Endothelial cell of umbilical vein (primary cell): ENCODE measurements around the gene PTPRE. TPM values are rescaled to one million over a fixed set of nuclear protein-coding genes. Genes with fewer than 3 reads are reported as not detected.

Experiments
- BruUV-seq: library from RNA; stranded (reverse); fragments of 400-500 nt; replicated peaks from 2 replicates; lab custom pipeline; 2021; lab: Mats Ljungman, UMichigan
- CTCF ChIA-PET: fragments of 300-600, 350-600 bp; sonication (Branson Sonifier 250); formaldehyde crosslinking; loops from one replicate; lab custom pipeline; 2021; ENCODE audit warnings: antibody characterized with exemption, inconsistent platforms; lab: Charles Lee
- POLR2A ChIA-PET: fragments of 300-600, 350-600 bp; sonication (Branson Sonifier 250); formaldehyde crosslinking; loops from one replicate; lab custom pipeline; 2021; ENCODE audit warnings: antibody characterized with exemption, inconsistent platforms; lab: Charles Lee
- DNase-seq: peaks from one replicate; pipeline ENCODE4 v3.0.0-alpha.2; 2011; ENCODE audit warnings: low read depth, low spot score
- FAIRE-seq: peaks from 2 replicates; lab custom pipeline; 2011; peaks lifted over from hg19 to GRCh38; lab: Jason Lieb, UNC
- H2AFZ ChIP-seq: 2 replicates; pipeline ENCODE4 v1.6.0; 2012; ENCODE audit warnings: low read depth, low read length, control low read depth, inconsistent platforms
- H3K27ac ChIP-seq: 2 replicates; pipeline ENCODE4 v1.5.1; 2011; ENCODE audit warnings: low read depth, mild to moderate bottlenecking, control low read depth, low read length, moderate library complexity; ENCODE audit not compliant: insufficient read depth
- H3K27me3 ChIP-seq, 2 experiments: 2 replicates each; pipeline versions ENCODE4 v1.6.0 to v1.6.1; 2011; ENCODE audit warnings: low read length in 2 of 2, mixed read lengths in 1 of 2; ENCODE audit not compliant: control insufficient read depth in 2 of 2, insufficient read depth in 2 of 2
- H3K36me3 ChIP-seq, 2 experiments: 2 replicates in 1 of 2; 3 replicates in 1 of 2; pipeline ENCODE4 v1.5.1; 2011; ENCODE audit warnings: low read length in 2 of 2, mild to moderate bottlenecking in 1 of 2, moderate library complexity in 1 of 2; ENCODE audit not compliant: control insufficient read depth in 2 of 2, insufficient read depth in 2 of 2; ENCODE audit errors: extremely low read depth in 1 of 2
- H3K4me1 ChIP-seq: 3 replicates; pipeline ENCODE4 v1.5.1; 2011; ENCODE audit warnings: mild to moderate bottlenecking, low read length; ENCODE audit not compliant: control insufficient read depth, insufficient read depth; ENCODE audit errors: extremely low read depth
- H3K4me2 ChIP-seq: 2 replicates; pipeline ENCODE4 v1.6.1; 2011; ENCODE audit warnings: low read length, control low read depth, mixed read lengths; ENCODE audit not compliant: insufficient read depth
- H3K4me3 ChIP-seq, 3 experiments: fragments of 200-600 bp in 1 of 3; sonication (generic), shearing (Covaris generic) in 1 of 3; replicated peaks in 1 of 3; 2 replicates each; pipeline ENCODE4 v1.5.1; 2011 to 2016; ENCODE audit warnings: control low read depth in 3 of 3, low read length in 3 of 3, mild to moderate bottlenecking in 2 of 3, inconsistent platforms in 1 of 3, low read depth in 1 of 3, moderate library complexity in 1 of 3; ENCODE audit not compliant: insufficient read depth in 1 of 3
- H3K79me2 ChIP-seq: 2 replicates; pipeline ENCODE4 v1.6.0; 2012; ENCODE audit warnings: low read length, inconsistent platforms; ENCODE audit not compliant: control insufficient read depth, insufficient read depth
- H3K9ac ChIP-seq: replicated peaks from 2 replicates; pipeline ENCODE3; 2011; ENCODE audit warnings: low read length, control low read depth; ENCODE audit not compliant: insufficient read depth; ENCODE audit errors: extremely low read depth
- H3K9me1 ChIP-seq: replicated peaks from 3 replicates; pipeline ENCODE4 v1.6.0; 2011; ENCODE audit warnings: mild to moderate bottlenecking, low read length; ENCODE audit not compliant: control insufficient read depth, insufficient read depth; ENCODE audit errors: extremely low read depth
- H3K9me3 ChIP-seq: replicated peaks from 2 replicates; pipeline ENCODE4 v1.5.1; 2012; ENCODE audit warnings: low read length, inconsistent platforms; ENCODE audit not compliant: control insufficient read depth, insufficient read depth
- H4K20me1 ChIP-seq: replicated peaks from 2 replicates; pipeline ENCODE3; 2011; ENCODE audit warnings: mild to moderate bottlenecking, low read length; ENCODE audit not compliant: control insufficient read depth, insufficient read depth; ENCODE audit errors: extremely low read depth
- EZH2 ChIP-seq: IDR thresholded peaks from 2 replicates; pipeline ENCODE4 v1.6.1; 2012; ENCODE audit warnings: borderline replicate concordance, low read depth, mild to moderate bottlenecking, moderate library complexity, low read length, inconsistent platforms; ENCODE audit not compliant: severe bottlenecking
- FOS ChIP-seq: IDR thresholded peaks from 2 replicates; pipeline ENCODE4 v1.6.1; 2011; ENCODE audit warnings: mild to moderate bottlenecking, low read length, moderate library complexity, borderline replicate concordance; ENCODE audit not compliant: insufficient read depth
- GATA2 ChIP-seq: IDR thresholded peaks from 2 replicates; pipeline ENCODE4 v1.7.0; 2011; ENCODE audit warnings: low read depth, mild to moderate bottlenecking, moderate library complexity, mixed read lengths, low read length; ENCODE audit not compliant: insufficient read length, insufficient read depth
- JUN ChIP-seq: IDR thresholded peaks from 2 replicates; pipeline ENCODE4 v1.6.1; 2011; ENCODE audit warnings: borderline replicate concordance, low read depth; ENCODE audit not compliant: insufficient read length, insufficient read depth
- MYC ChIP-seq: IDR thresholded peaks from one replicate; pipeline ENCODE4 v1.6.1; 2011; ENCODE audit warnings: mild to moderate bottlenecking, low read depth, low read length
- POLR2A ChIP-seq: IDR thresholded peaks from 2 replicates; pipeline ENCODE4 v1.6.1; 2012; ENCODE audit warnings: low read depth, mild to moderate bottlenecking, control low read depth, low read length
- POLR2AphosphoS5 ChIP-seq: IDR thresholded peaks from 2 replicates; pipeline ENCODE4 v1.6.1; 2012; ENCODE audit warnings: low read depth, mild to moderate bottlenecking, control low read depth, low read length, moderate library complexity; ENCODE audit not compliant: insufficient read depth
- dilution Hi-C: fragments of 300-500 bp; cut with MboI; formaldehyde crosslinking; loops from one replicate; pipeline ENCODE4 v1.15.0; 2019; ENCODE audit warnings: low sequenced_read_pairs; ENCODE audit not compliant: extremely low pct_ligation_motif_present
- intact Hi-C: fragments of 100-400 bp; cut with micrococcal nuclease; formaldehyde crosslinking; loops from one replicate; pipeline ENCODE4 v1.10.0; 2022
- polyA plus RNA-seq, 4 experiments: library from polyadenylated mRNA; depleted of rRNA in 3 of 4; stranded (reverse) in 3 of 4; unstranded in 1 of 4; fragments of >200 nt; gene quantifications; 2 replicates each; pipeline versions ENCODE4 v1.2.1 to v1.2.3, GENCODE V29; 2011 to 2012; ENCODE audit warnings: missing spikeins in 1 of 4
- total RNA-seq: library from RNA; stranded (reverse); gene quantifications from 2 replicates; pipeline ENCODE4 v1.2.3, GENCODE V29; 2021
- TF ChIP-seq, protein P1 (sequence below): IDR thresholded peaks from 2 replicates; pipeline ENCODE4 v1.6.1; 2011; ENCODE audit not compliant: insufficient read depth, insufficient read length
- TF ChIP-seq, protein P2 (sequence below), 2 donors: IDR thresholded peaks; 1 replicate in 1 of 2; 2 replicates in 1 of 2; pipeline ENCODE4 v1.5.1; 2011; ENCODE audit warnings: low read length in 2 of 2, mild to moderate bottlenecking in 2 of 2, moderate library complexity in 2 of 2, control low read depth in 1 of 2, inconsistent platforms in 1 of 2, low read depth in 1 of 2; ENCODE audit not compliant: insufficient read depth in 1 of 2; ENCODE audit errors: extremely low read depth in 1 of 2

The PTPRE gene
- total and polyA plus RNA-seq, 2 donors (not counting 3 experiments of a cell fraction or from before 2014, with no cell fraction given), result 37.3 to 116 TPM

DNA sequence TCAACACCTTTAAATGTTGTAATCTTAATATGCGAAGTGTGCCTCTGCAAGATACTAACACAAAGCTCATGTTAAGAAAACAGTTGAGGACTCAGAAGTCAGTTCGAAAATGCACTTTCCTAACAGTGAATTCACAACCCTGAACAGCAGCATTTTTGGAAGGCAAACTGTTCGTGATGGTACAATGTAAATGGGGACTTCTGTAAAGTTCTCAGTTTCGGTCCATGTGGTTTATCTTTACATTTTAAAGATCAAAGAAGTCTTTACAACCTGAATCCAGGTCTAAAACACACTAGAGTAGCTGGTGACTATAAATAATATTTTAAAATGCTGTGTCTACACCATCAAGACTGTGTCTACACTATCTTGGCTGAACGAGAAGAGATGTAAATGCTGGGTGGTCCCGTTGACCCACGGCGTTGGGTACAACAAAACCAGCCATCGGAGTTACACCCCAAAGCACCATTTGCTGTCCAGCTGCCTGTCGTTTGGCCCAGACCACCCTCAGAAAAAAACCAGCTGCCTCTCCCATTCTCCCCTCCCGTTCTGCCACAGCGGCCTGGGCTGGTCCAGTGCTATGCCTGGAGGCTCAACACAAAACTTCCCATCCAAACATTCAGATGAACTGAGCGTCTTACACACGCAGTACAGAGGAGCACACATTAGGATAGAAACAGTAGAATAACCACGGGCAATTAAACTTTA is 176.4 kb downstream of the PTPRE start:
- H3K79me2 ChIP-seq, result no peaks in the 10 kb centered on the region
- H3K9me3 ChIP-seq, result no peaks in the 10 kb centered on the region
- no peak overlapping the region for H3K9ac ChIP-seq
- H4K20me1 ChIP-seq, result no peaks in the 10 kb centered on the region
- TSS peak; percentile 0 for BruUV-seq
- no peak overlapping the region for H3K4me3 ChIP-seq
- no peak overlapping the region for H3K27ac ChIP-seq
- DNase-seq (no peak), FAIRE-seq (no peak)
- intact Hi-C loops, result no loop called here
- dilution Hi-C loops, result no loop called here
- peaks cover 22 to 39% of the 10 kb centered on the region in 2 experiments for H3K36me3 ChIP-seq
- no peaks in the 10 kb centered on the region for H3K27me3 ChIP-seq
- ChIA-PET POLR2A (no interaction called here), CTCF (interaction anchor here (1.0 to 2.8 kb wide), 2 partner anchors 14 to 47 kb away, joined by 3 to 11 read pairs; no protein-coding TSS in a partner anchor)
- H3K4me2 ChIP-seq, result no peak overlapping the region
- H3K4me1 ChIP-seq, result no peaks in the 10 kb centered on the region
- H3K9me1 ChIP-seq, result no peaks in the 10 kb centered on the region
- H2AFZ ChIP-seq, result no peak overlapping the region
- no peak for TF ChIP-seq POLR2A
- no peak for TF ChIP-seq JUN
- TF ChIP-seq POLR2AphosphoS5, result no peak
- TF ChIP-seq, protein P1, sequence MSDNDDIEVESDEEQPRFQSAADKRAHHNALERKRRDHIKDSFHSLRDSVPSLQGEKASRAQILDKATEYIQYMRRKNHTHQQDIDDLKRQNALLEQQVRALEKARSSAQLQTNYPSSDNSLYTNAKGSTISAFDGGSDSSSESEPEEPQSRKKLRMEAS, result no peak
- no peak for TF ChIP-seq FOS
- no peak for TF ChIP-seq MYC
- TF ChIP-seq GATA2, result no peak

DNA sequence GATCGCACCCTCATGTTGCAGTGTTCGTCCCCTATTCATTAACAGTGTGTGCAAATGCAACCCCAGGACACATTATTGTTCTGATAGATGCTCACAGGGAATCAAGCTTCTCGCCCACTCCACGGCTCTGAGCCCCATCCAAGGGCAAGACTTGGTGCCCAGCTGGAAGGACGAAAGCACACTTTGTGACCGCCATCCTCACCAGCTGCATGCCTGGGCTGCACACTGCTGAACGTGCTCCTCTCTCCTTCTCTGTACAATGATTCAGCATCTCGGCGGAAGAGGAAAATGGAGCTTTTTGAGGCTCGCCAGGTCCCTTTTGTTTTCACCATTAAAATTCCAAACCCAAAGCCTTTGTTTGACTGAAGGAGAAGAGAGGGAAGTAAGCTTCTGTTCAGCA is 177.5 kb downstream of the PTPRE start:
- Histone ChIP-seq H3K9ac (no peak overlapping the region), H3K36me3 (peaks cover 16 to 28% of the 10 kb centered on the region in 2 experiments), H3K79me2 (no peaks in the 10 kb centered on the region), H4K20me1 (no peaks in the 10 kb centered on the region), H2AFZ (no peak overlapping the region), H3K27me3 (no peaks in the 10 kb centered on the region), H3K4me1 (no peaks in the 10 kb centered on the region), H3K9me1 (no peaks in the 10 kb centered on the region), H3K9me3 (no peaks in the 10 kb centered on the region), H3K4me3 (no peak overlapping the region), H3K27ac (no peak overlapping the region), H3K4me2 (no peak overlapping the region)
- no peak for DNase-seq
- CTCF ChIA-PET, result no interaction called here
- BruUV-seq, result no TSS peak
- intact Hi-C loops, result no loop called here
- FAIRE-seq, result no peak
- dilution Hi-C loops, result no loop called here
- TF ChIP-seq, protein P1, result no peak
- TF ChIP-seq GATA2, result no peak
- no peak for TF ChIP-seq EZH2
- TF ChIP-seq, protein P2, sequence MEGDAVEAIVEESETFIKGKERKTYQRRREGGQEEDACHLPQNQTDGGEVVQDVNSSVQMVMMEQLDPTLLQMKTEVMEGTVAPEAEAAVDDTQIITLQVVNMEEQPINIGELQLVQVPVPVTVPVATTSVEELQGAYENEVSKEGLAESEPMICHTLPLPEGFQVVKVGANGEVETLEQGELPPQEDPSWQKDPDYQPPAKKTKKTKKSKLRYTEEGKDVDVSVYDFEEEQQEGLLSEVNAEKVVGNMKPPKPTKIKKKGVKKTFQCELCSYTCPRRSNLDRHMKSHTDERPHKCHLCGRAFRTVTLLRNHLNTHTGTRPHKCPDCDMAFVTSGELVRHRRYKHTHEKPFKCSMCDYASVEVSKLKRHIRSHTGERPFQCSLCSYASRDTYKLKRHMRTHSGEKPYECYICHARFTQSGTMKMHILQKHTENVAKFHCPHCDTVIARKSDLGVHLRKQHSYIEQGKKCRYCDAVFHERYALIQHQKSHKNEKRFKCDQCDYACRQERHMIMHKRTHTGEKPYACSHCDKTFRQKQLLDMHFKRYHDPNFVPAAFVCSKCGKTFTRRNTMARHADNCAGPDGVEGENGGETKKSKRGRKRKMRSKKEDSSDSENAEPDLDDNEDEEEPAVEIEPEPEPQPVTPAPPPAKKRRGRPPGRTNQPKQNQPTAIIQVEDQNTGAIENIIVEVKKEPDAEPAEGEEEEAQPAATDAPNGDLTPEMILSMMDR (IDR thresholded peaks at IDR 0.05; ENCODE audit: extremely low read depth in 1 of 2, insufficient read depth in 1 of 2, low read depth in 1 of 2, low read length in 2 of 2), result no peak
- TF ChIP-seq JUN, result no peak
- no peak for TF ChIP-seq POLR2AphosphoS5
- TF ChIP-seq FOS, result no peak
- no peak for TF ChIP-seq MYC
- TF ChIP-seq POLR2A, result no peak
- POLR2A ChIA-PET, result interaction anchor here (0.7 kb wide), 1 partner anchor 393 kb away, joined by 6 read pairs; no protein-coding TSS in a partner anchor
